ENCODE data around the gene STAP2. TPM values are rescaled to one million over a fixed set of nuclear protein-coding genes. Genes with fewer than 3 reads are reported as not detected.

The STAP2 gene
- total and polyA plus RNA-seq, 9 of the 15 experiments (the other 6 are each of a cell fraction or from before 2014, with no cell fraction given) = 1.2 to 9.8 (median 4.5) TPM

DNA sequence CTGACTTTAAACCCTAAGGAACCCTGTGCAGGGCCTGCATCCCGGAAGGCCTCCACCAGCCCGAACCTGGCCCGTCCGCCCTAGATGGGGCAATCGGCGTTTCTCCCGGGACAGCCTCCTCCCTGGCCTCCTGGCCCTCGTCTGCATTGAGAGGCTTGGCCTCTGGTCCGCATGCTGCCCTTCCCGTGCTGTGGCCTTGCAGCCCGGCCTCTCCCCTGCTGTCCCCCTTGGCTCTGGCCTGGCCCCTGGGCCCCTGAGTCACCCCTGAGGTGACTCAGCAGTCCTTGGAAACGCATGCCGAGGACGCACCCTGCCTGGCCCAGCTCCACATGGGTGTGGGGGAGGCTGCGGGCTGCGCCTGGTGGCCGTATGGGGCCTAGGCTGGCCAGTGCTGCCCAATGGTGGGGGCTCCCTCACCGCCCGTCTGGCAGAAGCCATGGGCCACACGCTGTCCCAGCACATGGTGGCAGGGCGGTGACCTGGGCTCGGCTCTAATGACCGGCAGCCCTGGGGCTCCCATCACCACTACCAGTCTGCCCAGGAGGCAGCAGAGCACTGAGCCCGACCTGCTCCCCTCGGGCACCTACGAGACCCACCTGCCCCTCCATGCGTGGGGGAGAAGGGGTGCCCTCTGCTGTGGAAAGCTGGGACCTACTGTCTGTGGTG, 36.0 kb upstream of the STAP2 start (continued):
- TF ChIP-seq NFE2 (IDR thresholded peaks at IDR 0.05; ENCODE audit: low read depth) (peak; percentile 100), KAT2B (IDR thresholded peaks at IDR 0.05; ENCODE audit: low read depth, low read length) (no peak), NUFIP1 (IDR thresholded peaks at IDR 0.05; ENCODE audit: partially characterized antibody) (peak; percentile 94), JUND (IDR thresholded peaks at IDR 0.05; ENCODE audit: borderline replicate concordance, low read depth, low read length) (peak; percentile 99), JUND (tag; IDR thresholded peaks at IDR 0.05; ENCODE audit: borderline replicate concordance, low read depth, low read length) (peak; percentile 98; the same call in 2 of the 3 replicates), NR2C1 (IDR thresholded peaks at IDR 0.05) (0 out of 2 replicates have a peak, but pooled peaks have one; percentile 13), NR2C1 (tag; IDR thresholded peaks at IDR 0.05) (peak; percentile 77), ZBED1 (IDR thresholded peaks at IDR 0.05) (no peak; the same call in 1 of the 2 replicates), KLF16 (IDR thresholded peaks at IDR 0.05) (peak; percentile 78), ARHGAP35 (IDR thresholded peaks at IDR 0.05; ENCODE audit: partially characterized antibody) (no peak), ZFP36 (IDR thresholded peaks at IDR 0.05; ENCODE audit: low read depth, low read length, partially characterized antibody) (peak; percentile 33), EZH2 (IDR thresholded peaks at IDR 0.05; ENCODE audit: borderline replicate concordance, low read depth, low read length) (no peak), PRMT5 (CRISPR knock-in tag; IDR thresholded peaks at IDR 0.05) (peak; percentile 49; the same call in 1 of the 2 replicates), ZNF589 (CRISPR knock-in tag; IDR thresholded peaks at IDR 0.05; ENCODE audit: low read depth) (peak; percentile 95)
- TF ChIP-seq, protein P1, sequence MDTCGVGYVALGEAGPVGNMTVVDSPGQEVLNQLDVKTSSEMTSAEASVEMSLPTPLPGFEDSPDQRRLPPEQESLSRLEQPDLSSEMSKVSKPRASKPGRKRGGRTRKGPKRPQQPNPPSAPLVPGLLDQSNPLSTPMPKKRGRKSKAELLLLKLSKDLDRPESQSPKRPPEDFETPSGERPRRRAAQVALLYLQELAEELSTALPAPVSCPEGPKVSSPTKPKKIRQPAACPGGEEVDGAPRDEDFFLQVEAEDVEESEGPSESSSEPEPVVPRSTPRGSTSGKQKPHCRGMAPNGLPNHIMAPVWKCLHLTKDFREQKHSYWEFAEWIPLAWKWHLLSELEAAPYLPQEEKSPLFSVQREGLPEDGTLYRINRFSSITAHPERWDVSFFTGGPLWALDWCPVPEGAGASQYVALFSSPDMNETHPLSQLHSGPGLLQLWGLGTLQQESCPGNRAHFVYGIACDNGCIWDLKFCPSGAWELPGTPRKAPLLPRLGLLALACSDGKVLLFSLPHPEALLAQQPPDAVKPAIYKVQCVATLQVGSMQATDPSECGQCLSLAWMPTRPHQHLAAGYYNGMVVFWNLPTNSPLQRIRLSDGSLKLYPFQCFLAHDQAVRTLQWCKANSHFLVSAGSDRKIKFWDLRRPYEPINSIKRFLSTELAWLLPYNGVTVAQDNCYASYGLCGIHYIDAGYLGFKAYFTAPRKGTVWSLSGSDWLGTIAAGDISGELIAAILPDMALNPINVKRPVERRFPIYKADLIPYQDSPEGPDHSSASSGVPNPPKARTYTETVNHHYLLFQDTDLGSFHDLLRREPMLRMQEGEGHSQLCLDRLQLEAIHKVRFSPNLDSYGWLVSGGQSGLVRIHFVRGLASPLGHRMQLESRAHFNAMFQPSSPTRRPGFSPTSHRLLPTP (IDR thresholded peaks at IDR 0.05; ENCODE audit: borderline replicate concordance, extremely low read depth, insufficient read length) = no peak
- TF ChIP-seq, protein P2, sequence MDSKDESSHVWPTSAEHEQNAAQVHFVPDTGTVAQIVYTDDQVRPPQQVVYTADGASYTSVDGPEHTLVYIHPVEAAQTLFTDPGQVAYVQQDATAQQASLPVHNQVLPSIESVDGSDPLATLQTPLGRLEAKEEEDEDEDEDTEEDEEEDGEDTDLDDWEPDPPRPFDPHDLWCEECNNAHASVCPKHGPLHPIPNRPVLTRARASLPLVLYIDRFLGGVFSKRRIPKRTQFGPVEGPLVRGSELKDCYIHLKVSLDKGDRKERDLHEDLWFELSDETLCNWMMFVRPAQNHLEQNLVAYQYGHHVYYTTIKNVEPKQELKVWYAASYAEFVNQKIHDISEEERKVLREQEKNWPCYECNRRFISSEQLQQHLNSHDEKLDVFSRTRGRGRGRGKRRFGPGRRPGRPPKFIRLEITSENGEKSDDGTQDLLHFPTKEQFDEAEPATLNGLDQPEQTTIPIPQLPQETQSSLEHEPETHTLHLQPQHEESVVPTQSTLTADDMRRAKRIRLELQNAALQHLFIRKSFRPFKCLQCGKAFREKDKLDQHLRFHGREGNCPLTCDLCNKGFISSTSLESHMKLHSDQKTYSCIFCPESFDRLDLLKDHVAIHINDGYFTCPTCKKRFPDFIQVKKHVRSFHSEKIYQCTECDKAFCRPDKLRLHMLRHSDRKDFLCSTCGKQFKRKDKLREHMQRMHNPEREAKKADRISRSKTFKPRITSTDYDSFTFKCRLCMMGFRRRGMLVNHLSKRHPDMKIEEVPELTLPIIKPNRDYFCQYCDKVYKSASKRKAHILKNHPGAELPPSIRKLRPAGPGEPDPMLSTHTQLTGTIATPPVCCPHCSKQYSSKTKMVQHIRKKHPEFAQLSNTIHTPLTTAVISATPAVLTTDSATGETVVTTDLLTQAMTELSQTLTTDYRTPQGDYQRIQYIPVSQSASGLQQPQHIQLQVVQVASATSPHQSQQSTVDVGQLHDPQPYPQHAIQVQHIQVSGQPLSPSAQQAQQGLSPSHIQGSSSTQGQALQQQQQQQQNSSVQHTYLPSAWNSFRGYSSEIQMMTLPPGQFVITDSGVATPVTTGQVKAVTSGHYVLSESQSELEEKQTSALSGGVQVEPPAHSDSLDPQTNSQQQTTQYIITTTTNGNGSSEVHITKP (IDR thresholded peaks at IDR 0.05; ENCODE audit: partially characterized antibody) = peak; percentile 80
- TF ChIP-seq, protein P3, sequence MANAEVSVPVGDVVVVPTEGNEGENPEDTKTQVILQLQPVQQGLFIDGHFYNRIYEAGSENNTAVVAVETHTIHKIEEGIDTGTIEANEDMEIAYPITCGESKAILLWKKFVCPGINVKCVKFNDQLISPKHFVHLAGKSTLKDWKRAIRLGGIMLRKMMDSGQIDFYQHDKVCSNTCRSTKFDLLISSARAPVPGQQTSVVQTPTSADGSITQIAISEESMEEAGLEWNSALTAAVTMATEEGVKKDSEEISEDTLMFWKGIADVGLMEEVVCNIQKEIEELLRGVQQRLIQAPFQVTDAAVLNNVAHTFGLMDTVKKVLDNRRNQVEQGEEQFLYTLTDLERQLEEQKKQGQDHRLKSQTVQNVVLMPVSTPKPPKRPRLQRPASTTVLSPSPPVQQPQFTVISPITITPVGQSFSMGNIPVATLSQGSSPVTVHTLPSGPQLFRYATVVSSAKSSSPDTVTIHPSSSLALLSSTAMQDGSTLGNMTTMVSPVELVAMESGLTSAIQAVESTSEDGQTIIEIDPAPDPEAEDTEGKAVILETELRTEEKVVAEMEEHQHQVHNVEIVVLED (CRISPR knock-in tag; IDR thresholded peaks at IDR 0.05) = peak; percentile 76
- TF ChIP-seq, protein P4, sequence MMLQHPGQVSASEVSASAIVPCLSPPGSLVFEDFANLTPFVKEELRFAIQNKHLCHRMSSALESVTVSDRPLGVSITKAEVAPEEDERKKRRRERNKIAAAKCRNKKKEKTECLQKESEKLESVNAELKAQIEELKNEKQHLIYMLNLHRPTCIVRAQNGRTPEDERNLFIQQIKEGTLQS (IDR thresholded peaks at IDR 0.05) = peak; percentile 98
- TF ChIP-seq, protein P4 (CRISPR knock-in tag; conservative IDR thresholded peaks at IDR 0.05) = peak; percentile 85; the same call in 1 of the 2 replicates
